Hematopoietic multipotent progenitor cell treated with erythropoietin and hydrocortisone succinate and interleukin-3 and kit ligand, for 17 days (in vitro differentiated cells): ENCODE data around the gene HMCES.
"Not testable (repeated sequence)": the region's sequence is repeated elsewhere in the genome, so short reads cannot be mapped to it uniquely, and the experiment has no call there.

Source experiments
- DNase-seq: peaks from one replicate; pipeline ENCODE4 v3.0.0-alpha.2; 2015; ENCODE audit warnings: low spot score

Gene HMCES

GRCh38 chr3:129347458-129347845, 68.8 kb downstream of the HMCES start:
- DNase-seq = no peak

GRCh38 chr3:129348734-129349133, 70.1 kb downstream of the HMCES start:
- no peak for DNase-seq

GRCh38 chr3:129349169-129349568, 70.5 kb downstream of the HMCES start:
- not testable (repeated sequence) for DNase-seq

GRCh38 chr3:129349791-129350190, 71.1 kb downstream of the HMCES start:
- DNase-seq = no peak

- DNase-seq = no peak
Observed at GRCh38 chr3:129352045-129352444, 73.4 kb downstream of the HMCES start.

GRCh38 chr3:129352650-129353588, 74.2 kb downstream of the HMCES start:
- no peak for DNase-seq

- no peak for DNase-seq
Observed at GRCh38 chr3:129353589-129353941, 74.9 kb downstream of the HMCES start.
